ENCODE measurements around the gene CCND1. TPM values are rescaled to one million over a fixed set of nuclear protein-coding genes. Genes with fewer than 3 reads are reported as not detected.

CCND1 gene
- total RNA-seq, 1 experiment from 2014 or later, result 579 TPM

DNA sequence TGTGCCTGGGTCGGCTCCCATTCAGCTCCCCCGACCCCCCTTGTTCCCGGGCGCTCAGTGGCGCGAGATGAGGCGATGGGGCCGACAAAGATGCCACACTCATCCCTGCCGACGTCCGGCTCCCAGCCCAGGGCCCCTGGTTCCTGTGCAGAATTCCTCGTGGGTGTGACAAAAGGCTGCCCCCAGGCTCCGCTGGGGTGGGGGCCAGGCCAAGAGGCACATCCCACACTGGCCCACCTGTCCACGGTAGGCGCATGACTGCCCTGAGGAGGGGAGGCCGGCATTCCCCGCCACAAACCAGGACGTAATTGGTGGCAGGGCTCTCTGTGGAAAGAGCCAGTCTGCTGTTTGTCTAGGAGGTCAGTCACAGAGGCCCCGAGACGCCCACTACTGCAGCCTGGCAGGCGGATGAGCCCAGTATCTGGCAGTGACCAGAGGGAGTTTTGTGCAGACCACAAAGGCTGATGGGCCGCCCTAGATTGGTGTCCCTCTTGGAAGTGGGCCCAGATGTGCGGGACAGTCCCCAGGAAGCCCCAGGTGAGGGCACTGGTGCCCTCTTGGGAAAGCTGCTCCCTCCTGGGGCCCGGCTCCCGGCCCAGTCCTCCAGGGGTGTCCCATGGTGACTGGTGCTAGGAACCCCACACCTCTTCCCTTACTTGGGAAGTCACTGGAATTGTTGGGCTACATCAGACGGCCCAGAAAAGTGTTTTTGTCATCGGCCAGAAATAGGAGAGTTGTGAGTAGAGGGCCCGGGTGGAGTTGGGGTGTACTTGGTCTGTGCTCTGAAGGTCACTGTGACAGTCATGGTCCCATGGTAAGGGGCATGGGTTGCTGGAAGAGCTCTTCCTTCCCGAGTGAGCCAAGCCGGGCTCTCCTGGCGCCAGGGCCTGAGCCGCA, 5.8 kb downstream of the CCND1 start:
- H3K4me1 ChIP-seq (replicated peaks), result peaks cover 68% of the 10 kb centered on the region
- no peaks in the 10 kb centered on the region for H3K27me3 ChIP-seq (replicated peaks)

DNA sequence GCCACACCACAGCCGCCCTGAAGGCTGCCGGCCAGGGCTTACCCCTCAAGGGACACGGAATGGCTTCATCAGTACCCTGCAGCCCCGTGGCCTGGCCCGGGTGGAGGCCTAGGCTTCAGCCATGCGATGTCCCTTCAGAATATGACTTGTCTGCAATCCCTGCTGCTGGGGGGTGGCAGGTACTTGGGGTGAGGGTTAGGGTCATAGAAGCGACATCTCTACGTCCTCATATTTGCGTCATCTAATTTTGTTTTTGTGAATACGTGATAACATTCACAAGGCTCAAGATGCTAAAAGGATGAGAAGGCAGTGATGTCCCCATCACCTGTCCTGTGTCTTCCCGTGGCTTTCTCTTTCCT, 6.4 kb downstream of the CCND1 start:
- no peak for DNase-seq (ENCODE audit: low read depth in 1 of 2, low spot score in 2 of 2)
- H3K27ac ChIP-seq, result 0 out of 2 replicates have a peak overlapping the region, but pooled peaks have one; percentile 18

More for the DNA sequence above, 5.8 kb downstream of the CCND1 start:
- Histone ChIP-seq H3K36me3 (peaks cover 99% of the 10 kb centered on the region), H3K27ac (no peak overlapping the region), H3K9me3 (replicated peaks) (no peaks in the 10 kb centered on the region), H3K4me3 (no peak overlapping the region)
- peak in 1 of 2 experiments; percentile 29 for DNase-seq (ENCODE audit: low read depth in 1 of 2, low spot score in 2 of 2)

GRCh38 chr11:69647761-69648497, 7.0 kb downstream of the CCND1 start:
- Histone ChIP-seq H3K4me1 (replicated peaks) (peaks cover 67% of the 10 kb centered on the region), H3K9me3 (replicated peaks) (no peaks in the 10 kb centered on the region), H3K4me3 (no peak overlapping the region), H3K27ac (peak overlapping the region; percentile 18; the same call in 1 of the 2 replicates), H3K27me3 (replicated peaks) (no peaks in the 10 kb centered on the region), H3K36me3 (peaks cover 100% of the 10 kb centered on the region)
- DNase-seq (ENCODE audit: low read depth in 1 of 2, low spot score in 2 of 2), result peak; percentile 56 to 77

More for the DNA sequence above, 6.4 kb downstream of the CCND1 start:
- Histone ChIP-seq H3K36me3 (peaks cover 100% of the 10 kb centered on the region), H3K4me3 (no peak overlapping the region), H3K9me3 (replicated peaks) (no peaks in the 10 kb centered on the region), H3K4me1 (replicated peaks) (peaks cover 68% of the 10 kb centered on the region), H3K27me3 (replicated peaks) (no peaks in the 10 kb centered on the region)

DNA sequence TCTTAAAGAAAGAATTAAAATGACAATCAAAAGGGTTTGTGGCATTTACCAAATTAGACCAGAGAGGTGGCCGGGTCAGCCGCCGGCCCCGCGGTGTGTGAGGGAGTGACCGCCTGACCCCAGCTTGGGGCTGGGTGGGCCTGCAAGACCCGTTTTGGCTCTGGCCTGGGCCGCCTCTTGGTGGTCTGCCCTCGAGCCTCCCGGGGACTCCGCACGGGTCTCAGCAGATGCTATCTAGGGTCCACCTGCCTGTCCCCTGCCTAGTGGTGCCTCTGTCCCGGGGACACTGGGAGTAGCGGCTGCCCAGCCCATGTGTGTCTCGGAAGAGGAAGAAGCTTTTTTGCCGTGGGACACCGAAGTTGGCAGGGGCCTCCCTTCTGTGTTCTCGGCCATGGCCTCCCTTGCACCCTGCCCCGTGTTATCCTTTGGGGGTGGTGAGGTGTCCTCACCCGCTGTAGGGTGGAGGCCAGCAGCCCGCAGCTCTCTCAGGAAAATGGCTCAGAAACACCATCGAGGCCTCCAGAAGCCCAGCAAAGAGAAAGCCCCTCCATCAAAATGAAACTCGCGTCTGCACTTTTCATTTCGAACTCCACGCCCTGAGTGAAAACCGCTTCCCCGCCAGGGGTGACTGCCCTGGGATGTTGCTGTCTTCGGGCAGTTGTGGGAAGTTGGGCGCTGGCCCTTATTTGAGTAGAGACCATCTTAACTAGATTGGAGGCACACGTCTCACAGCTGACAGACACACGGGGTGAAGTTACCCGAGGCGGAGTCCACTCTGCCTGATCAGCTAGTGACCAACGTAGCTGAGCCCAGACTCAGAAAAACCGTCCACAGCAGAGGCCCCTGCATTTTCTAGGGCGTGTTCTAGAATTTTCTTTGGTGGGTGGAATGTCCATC, 8.0 kb downstream of the CCND1 start:
- peaks cover 67% of the 10 kb centered on the region for H3K4me1 ChIP-seq (replicated peaks)
- H3K36me3 ChIP-seq, result peaks cover 100% of the 10 kb centered on the region
- no peaks in the 10 kb centered on the region for H3K9me3 ChIP-seq (replicated peaks)
- no peaks in the 10 kb centered on the region for H3K27me3 ChIP-seq (replicated peaks)
- DNase-seq (ENCODE audit: low read depth in 1 of 2, low spot score in 2 of 2), result peak in 1 of 2 experiments; percentile 20
- no peak overlapping the region for H3K4me3 ChIP-seq
- H3K27ac ChIP-seq, result peak overlapping the region; percentile 12; the same call in 1 of the 2 replicates

DNA sequence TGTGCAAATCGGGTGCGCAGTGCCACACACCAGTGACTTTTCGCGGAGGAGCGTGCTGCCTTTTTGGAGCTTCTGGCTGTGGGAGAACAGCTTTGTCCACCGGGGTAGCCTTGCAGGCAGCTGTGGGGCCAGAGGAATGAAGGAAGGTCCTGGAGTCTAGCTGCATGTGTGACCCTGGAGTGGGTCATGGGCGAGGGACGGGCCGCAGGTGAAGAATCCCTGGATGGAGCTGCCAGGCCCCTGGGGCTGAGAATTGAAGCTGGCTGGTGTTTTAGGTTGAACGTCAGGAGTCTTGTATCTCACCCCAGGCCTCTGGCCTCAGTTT, 8.6 kb downstream of the CCND1 start:
- H3K4me3 ChIP-seq, result no peak overlapping the region
- peaks cover 100% of the 10 kb centered on the region for H3K36me3 ChIP-seq
- no peak overlapping the region for H3K27ac ChIP-seq
- peaks cover 67% of the 10 kb centered on the region for H3K4me1 ChIP-seq (replicated peaks)
- H3K9me3 ChIP-seq (replicated peaks), result no peaks in the 10 kb centered on the region
- no peaks in the 10 kb centered on the region for H3K27me3 ChIP-seq (replicated peaks)
- DNase-seq (ENCODE audit: low read depth in 1 of 2, low spot score in 2 of 2), result no peak

- peaks cover 67% of the 10 kb centered on the region for H3K4me1 ChIP-seq (replicated peaks)
- DNase-seq (ENCODE audit: low read depth in 1 of 2, low spot score in 2 of 2), result no peak
- H3K36me3 ChIP-seq, result peaks cover 100% of the 10 kb centered on the region
- H3K4me3 ChIP-seq, result no peak overlapping the region
- no peak overlapping the region for H3K27ac ChIP-seq
- H3K27me3 ChIP-seq (replicated peaks), result no peaks in the 10 kb centered on the region
- H3K9me3 ChIP-seq (replicated peaks), result no peaks in the 10 kb centered on the region
Measured at GRCh38 chr11:69650081-69650831, 9.3 kb downstream of the CCND1 start.

DNA sequence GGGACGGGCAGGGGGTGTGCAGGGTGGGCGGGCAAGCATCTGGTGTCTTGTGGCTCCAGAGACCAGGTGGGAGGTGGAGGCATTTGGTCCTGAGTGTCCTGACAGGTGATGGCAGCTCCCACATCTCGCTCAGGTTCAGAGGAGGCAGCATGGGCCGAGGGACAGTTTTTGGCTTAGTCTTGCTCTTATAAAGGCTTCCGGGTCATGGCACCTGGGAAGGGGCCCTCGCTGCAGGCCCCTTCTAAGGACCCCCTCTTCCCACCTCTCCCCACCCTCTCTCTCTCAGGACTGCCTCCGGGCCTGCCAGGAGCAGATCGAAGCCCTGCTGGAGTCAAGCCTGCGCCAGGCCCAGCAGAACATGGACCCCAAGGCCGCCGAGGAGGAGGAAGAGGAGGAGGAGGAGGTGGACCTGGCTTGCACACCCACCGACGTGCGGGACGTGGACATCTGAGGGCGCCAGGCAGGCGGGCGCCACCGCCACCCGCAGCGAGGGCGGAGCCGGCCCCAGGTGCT, 9.9 kb downstream of the CCND1 start:
- Histone ChIP-seq H3K27me3 (replicated peaks) (no peaks in the 10 kb centered on the region), H3K27ac (no peak overlapping the region), H3K4me3 (no peak overlapping the region), H3K9me3 (replicated peaks) (no peaks in the 10 kb centered on the region), H3K36me3 (peaks cover 98% of the 10 kb centered on the region), H3K4me1 (replicated peaks) (peaks cover 67% of the 10 kb centered on the region)
- DNase-seq (ENCODE audit: low read depth in 1 of 2, low spot score in 2 of 2), result no peak

GRCh38 chr11:69651834-69652620, 11.1 kb downstream of the CCND1 start:
- DNase-seq (ENCODE audit: low read depth in 1 of 2, low spot score in 2 of 2), result no peak
- Histone ChIP-seq H3K27ac (no peak overlapping the region), H3K36me3 (peaks cover 86% of the 10 kb centered on the region), H3K9me3 (replicated peaks) (no peaks in the 10 kb centered on the region), H3K4me3 (no peak overlapping the region), H3K4me1 (replicated peaks) (peaks cover 63% of the 10 kb centered on the region), H3K27me3 (replicated peaks) (no peaks in the 10 kb centered on the region)

- H3K27me3 ChIP-seq (replicated peaks), result no peaks in the 10 kb centered on the region
- H3K9me3 ChIP-seq (replicated peaks), result no peaks in the 10 kb centered on the region
- H3K4me1 ChIP-seq (replicated peaks), result peaks cover 62% of the 10 kb centered on the region
- H3K36me3 ChIP-seq, result peaks cover 77% of the 10 kb centered on the region
- no peak overlapping the region for H3K27ac ChIP-seq
- no peak overlapping the region for H3K4me3 ChIP-seq
- DNase-seq (ENCODE audit: low read depth in 1 of 2, low spot score in 2 of 2), result peak in 1 of 2 experiments; percentile 19
Measured at GRCh38 chr11:69652999-69653398, 12.0 kb downstream of the CCND1 start.

- no peak overlapping the region for H3K4me3 ChIP-seq
- peaks cover 63% of the 10 kb centered on the region for H3K4me1 ChIP-seq (replicated peaks)
- DNase-seq (ENCODE audit: low read depth in 1 of 2, low spot score in 2 of 2), result peak in 1 of 2 experiments; percentile 22
- H3K36me3 ChIP-seq, result peaks cover 72% of the 10 kb centered on the region
- H3K9me3 ChIP-seq (replicated peaks), result no peaks in the 10 kb centered on the region
- no peak overlapping the region for H3K27ac ChIP-seq
- H3K27me3 ChIP-seq (replicated peaks), result no peaks in the 10 kb centered on the region
Measured at GRCh38 chr11:69653406-69653960, 12.5 kb downstream of the CCND1 start.

DNA sequence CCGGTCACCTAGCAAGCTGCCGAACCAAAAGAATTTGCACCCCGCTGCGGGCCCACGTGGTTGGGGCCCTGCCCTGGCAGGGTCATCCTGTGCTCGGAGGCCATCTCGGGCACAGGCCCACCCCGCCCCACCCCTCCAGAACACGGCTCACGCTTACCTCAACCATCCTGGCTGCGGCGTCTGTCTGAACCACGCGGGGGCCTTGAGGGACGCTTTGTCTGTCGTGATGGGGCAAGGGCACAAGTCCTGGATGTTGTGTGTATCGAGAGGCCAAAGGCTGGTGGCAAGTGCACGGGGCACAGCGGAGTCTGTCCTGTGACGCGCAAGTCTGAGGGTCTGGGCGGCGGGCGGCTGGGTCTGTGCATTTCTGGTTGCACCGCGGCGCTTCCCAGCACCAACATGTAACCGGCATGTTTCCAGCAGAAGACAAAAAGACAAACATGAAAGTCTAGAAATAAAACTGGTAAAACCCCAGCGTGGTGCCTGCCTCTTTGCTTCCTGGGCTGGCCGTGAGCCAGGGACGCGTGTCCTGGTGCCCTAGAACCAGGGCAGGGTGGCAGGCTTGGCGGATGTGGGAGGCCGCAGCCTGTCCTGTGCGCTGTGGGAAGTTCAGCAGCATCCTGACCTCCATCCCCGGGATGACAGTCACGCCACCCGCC, 13.2 kb downstream of the CCND1 start:
- Histone ChIP-seq H3K4me3 (no peak overlapping the region), H3K9me3 (replicated peaks) (no peaks in the 10 kb centered on the region), H3K36me3 (peaks cover 65% of the 10 kb centered on the region), H3K27ac (peak overlapping the region; percentile 4), H3K27me3 (replicated peaks) (no peaks in the 10 kb centered on the region), H3K4me1 (replicated peaks) (peaks cover 62% of the 10 kb centered on the region)
- DNase-seq (ENCODE audit: low read depth in 1 of 2, low spot score in 2 of 2), result no peak

All from SJSA1 (cell line).